GM21786 (cell line): ENCODE results near the gene SELENOW.
"Not testable (repeated sequence)": the region's sequence is repeated elsewhere in the genome, so short reads cannot be mapped to it uniquely, and the experiment has no call there.

Experiments
- ATAC-seq: cut with Tn5 transposase; IDR thresholded peaks from one replicate; pipeline ENCODE4 v1.9.1; 2021; ENCODE audit not compliant: unreplicated experiment

SELENOW gene

GRCh38 chr19:47756627-47756929, 21.9 kb upstream of the SELENOW start:
- no peak for ATAC-seq

- ATAC-seq, result no peak
Observed at GRCh38 chr19:47756953-47757608, 21.4 kb upstream of the SELENOW start.

GRCh38 chr19:47757617-47758442, 20.7 kb upstream of the SELENOW start:
- ATAC-seq, result no peak

- no peak for ATAC-seq
Observed at GRCh38 chr19:47758443-47758804, 20.1 kb upstream of the SELENOW start.

- no peak for ATAC-seq
Observed at GRCh38 chr19:47760632-47760999, 17.9 kb upstream of the SELENOW start.

GRCh38 chr19:47761566-47761965, 16.9 kb upstream of the SELENOW start:
- ATAC-seq, result no peak

- no peak for ATAC-seq
Observed at GRCh38 chr19:47762151-47762550, 16.4 kb upstream of the SELENOW start.

- no peak for ATAC-seq
Observed at GRCh38 chr19:47762615-47763308, 15.7 kb upstream of the SELENOW start.

GRCh38 chr19:47764705-47765104, 13.8 kb upstream of the SELENOW start:
- not testable (repeated sequence) for ATAC-seq

GRCh38 chr19:47765523-47766358, 12.8 kb upstream of the SELENOW start:
- ATAC-seq, result no peak

- ATAC-seq, result no peak
Observed at GRCh38 chr19:47766359-47766620, 12.2 kb upstream of the SELENOW start.

GRCh38 chr19:47766670-47767069, 11.8 kb upstream of the SELENOW start:
- ATAC-seq, result no peak

- ATAC-seq, result no peak
Observed at GRCh38 chr19:47767349-47767748, 11.2 kb upstream of the SELENOW start.

GRCh38 chr19:47768604-47769003, 9.9 kb upstream of the SELENOW start:
- ATAC-seq, result no peak

- ATAC-seq, result no peak
Observed at GRCh38 chr19:47769534-47769933, 9.0 kb upstream of the SELENOW start.

- not testable (repeated sequence) for ATAC-seq
Observed at GRCh38 chr19:47771291-47771690, 7.2 kb upstream of the SELENOW start.

- ATAC-seq, result no peak
Observed at GRCh38 chr19:47776568-47776967, 1.9 kb upstream of the SELENOW start.

GRCh38 chr19:47777245-47778048, 1.1 kb upstream of the SELENOW start:
- ATAC-seq, result not testable (repeated sequence)

- ATAC-seq, result no peak
Observed at GRCh38 chr19:47778954-47779351, 450 bp downstream of the SELENOW start.

- ATAC-seq, result no peak
Observed at GRCh38 chr19:47779524-47780214, 1.2 kb downstream of the SELENOW start.
